ENCODE results near the gene THEMIS.
"Not testable (repeated sequence)": the region's sequence is repeated elsewhere in the genome, so short reads cannot be mapped to it uniquely, and the experiment has no call there.

Gene THEMIS, protein sequence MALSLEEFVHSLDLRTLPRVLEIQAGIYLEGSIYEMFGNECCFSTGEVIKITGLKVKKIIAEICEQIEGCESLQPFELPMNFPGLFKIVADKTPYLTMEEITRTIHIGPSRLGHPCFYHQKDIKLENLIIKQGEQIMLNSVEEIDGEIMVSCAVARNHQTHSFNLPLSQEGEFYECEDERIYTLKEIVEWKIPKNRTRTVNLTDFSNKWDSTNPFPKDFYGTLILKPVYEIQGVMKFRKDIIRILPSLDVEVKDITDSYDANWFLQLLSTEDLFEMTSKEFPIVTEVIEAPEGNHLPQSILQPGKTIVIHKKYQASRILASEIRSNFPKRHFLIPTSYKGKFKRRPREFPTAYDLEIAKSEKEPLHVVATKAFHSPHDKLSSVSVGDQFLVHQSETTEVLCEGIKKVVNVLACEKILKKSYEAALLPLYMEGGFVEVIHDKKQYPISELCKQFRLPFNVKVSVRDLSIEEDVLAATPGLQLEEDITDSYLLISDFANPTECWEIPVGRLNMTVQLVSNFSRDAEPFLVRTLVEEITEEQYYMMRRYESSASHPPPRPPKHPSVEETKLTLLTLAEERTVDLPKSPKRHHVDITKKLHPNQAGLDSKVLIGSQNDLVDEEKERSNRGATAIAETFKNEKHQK

DNA sequence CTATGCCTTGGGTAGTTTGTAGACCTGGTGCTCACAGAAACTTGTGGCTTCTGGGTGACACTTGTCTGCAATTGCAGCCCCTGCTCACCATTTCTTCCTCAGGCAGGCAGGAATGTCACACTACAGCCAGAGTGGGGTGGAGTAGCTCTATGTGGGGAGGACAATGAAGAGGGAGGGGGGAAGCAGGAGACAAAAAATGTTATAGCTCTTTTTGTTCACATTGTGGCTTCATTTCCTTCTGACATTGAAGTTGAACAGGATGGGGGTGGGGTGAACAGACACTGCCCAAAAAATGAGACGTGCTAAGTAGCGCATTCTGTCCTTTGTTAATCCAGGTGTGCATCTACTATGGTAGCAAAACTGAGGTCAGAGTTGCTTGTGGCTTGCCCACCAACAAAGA lies at the start of gene THEMIS:
Gene THEMIS, minus strand, starts transcription at position 124 of the 400 bp plus-strand sequence. CDS start 126 bp downstream, outside the sequence.
- DNase-seq, result no peak

DNA sequence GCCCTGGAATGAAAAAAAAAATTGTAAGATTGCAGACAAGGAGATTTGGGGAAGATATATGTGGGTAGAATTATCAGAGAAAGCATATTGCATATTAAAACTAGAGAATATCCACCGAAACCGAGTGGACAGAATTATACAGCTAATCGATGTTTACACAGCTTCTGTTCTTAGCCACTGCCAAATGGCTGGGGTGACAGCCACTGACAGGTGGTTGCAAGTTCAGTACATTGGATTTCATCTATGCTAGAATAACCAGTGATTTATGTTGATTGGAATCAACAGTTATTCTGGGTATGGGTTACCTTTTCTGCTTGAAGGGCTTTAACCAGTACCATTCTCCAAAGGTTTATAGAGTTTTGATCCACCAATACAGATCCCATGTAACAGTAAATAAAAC lies 48.4 kb upstream of the THEMIS start:
- no peak for DNase-seq

DNA sequence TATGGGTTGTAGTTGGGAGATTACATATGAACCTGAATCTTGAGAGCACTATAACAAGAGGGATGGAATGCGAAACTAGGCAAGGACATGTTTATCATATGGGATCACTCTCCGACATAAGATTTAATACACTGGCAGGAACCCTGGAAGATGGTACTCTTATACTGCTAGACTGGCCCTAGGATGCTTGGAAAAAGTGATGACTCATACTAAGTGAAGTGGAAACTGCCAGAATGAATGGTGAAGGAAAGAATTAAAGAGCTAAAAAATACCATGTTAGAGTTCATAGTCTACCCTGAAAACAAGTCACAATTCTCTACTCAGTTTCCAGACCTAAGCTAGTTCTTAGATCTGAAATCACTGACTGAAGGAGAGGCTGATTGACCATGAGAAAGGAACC lies 45.5 kb upstream of the THEMIS start:
- no peak for DNase-seq

DNA sequence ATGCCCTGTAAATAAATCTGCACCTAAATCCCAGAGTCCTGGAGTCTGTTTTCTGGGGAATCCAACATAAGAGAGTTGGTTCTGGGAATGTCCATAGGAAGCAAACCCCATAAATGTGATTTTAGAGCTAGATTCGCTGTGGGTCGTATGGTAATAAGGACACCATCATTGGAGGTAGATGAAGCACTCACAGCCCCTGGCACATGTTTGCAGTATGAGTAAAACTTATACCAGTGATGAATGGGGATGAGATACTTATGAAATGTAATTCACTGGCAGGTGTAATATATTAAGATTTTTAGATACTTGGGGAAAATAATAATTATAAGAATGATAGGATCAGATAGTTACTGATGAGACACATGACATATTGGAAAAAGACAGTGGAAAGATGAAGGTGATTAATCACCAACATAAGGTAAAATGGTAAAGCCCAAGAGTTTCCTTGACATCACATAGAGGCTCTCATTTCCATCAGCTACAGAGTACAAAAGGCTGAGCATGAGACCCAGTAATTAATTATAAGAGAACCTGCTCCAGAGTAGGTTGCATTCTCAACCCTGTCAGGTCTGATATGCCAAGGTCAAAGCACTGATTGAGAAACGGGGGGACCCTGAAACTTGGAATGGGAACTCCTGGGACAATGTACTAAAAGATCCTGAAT lies 44.7 kb upstream of the THEMIS start:
- DNase-seq, result no peak

DNA sequence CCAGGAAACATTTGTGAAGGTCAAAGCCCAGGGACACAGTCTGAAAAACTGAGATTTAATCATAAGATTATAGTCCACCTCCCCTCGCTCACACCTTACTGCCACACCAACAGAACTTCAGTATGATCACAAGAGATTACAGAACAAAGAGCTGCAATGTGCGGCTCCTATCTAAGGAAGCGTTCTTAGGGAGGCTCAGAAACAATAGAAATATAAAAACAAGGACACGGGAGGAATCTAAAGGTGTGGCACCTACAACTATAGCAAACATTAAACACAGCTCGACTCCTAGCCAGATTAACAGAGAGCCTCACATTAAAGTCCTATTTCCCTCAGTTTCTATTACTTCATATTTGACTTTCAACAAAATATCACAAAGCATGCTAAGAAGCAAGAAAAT lies 40.4 kb upstream of the THEMIS start:
- DNase-seq, result no peak

DNA sequence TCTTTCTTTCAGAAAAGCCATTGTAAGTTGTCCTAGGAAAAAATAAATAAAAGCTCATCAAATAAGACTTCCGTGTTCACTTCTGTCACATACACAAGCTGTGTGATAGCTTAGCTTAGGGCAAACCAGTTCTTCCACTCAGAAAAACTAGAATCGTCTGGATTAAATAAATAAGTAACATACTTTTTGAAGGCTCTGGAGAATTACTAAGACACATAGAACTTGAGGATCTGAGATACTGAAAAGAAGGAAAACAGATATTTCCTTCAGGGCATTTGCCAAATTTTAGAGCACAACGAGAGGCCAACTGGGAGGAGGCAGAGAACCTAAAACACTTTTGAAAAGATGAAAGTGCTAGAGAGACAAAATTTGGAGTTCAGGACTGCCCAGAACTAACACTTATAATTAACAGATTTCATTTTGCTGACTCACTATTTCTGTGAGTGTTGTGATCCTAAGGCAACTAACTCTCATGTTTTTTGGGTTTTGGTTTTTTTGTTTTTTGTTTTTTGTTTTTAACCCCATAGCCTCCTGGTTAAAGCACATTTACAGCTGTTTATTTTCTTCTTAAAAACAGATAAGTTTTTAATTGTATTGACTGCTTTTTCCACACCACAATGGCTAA lies 38.7 kb upstream of the THEMIS start:
- no peak for DNase-seq

DNA sequence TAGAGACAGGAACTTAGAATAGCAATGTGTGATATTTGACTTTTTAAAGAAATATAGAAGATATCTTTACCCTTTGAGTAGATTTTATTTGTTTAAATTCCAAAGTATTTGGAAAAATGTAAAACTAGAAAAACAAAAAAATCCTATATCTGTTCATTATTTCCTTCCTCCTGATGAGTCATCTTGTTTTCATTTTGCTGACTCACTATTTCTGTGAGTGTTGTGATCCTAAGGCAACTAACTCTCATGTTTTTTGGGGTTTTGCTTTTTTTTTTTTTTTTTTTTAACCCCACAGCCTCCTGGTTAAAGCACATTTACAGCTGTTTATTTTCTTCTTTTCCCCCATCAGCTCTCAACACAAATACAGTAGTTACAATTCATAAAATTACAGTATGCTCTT lies 37.8 kb upstream of the THEMIS start:
- DNase-seq, result no peak

DNA sequence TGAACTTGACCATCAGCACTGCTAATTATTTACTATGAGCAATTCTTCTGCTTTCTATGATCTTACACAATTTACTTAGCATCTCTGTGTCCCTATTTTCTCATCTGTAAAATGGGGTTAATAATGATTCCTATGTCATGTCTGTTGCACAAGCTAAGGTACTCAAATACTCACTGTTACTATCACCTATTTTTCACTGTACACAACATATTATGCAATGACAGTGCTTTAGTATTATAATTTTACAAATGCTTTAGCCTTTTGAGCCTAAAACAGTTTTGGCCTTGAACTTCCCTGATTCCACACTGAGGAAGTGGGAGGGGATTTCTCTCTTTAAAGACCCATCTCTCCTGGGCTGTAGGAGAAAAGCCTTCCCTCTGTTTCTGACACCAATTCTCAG lies 36.9 kb upstream of the THEMIS start:
- DNase-seq, result no peak

DNA sequence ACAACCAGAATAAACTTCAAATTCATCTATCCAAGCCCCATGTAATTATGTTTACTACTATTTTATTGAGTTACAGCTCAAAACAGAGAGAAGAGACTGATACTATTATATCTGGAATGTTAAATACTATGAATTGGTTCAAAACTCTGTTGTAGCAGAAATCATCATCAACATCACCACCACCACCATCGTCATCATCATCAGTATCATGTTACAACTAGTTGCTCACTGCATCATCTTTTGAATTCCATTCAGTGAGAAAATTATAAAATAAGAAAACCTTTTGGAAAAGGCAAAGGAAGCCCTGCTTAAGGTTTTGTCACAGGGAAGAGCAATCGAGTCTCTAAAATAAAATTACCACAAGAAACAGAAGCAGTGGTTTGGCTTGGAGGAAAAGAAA lies 36.2 kb upstream of the THEMIS start:
- no peak for DNase-seq

DNA sequence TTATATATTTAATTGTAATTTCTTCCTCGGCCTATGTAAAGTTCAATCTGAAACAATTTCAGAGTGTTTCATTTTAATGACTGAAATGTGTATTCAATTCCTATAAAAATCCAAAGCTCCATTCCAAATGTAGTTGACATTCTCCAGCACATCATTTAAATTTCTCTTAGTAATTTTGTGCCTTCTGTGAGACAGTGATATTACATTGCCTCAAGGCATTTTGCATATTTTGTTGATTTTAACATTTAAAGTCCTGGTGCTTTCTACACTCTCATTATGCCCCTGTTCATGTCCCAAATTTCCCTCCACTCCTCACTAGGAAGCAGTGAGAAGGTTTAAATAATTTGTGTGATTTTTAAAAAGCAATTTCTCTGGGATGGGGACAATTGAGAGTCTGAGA lies 34.1 kb upstream of the THEMIS start:
- DNase-seq, result no peak

DNA sequence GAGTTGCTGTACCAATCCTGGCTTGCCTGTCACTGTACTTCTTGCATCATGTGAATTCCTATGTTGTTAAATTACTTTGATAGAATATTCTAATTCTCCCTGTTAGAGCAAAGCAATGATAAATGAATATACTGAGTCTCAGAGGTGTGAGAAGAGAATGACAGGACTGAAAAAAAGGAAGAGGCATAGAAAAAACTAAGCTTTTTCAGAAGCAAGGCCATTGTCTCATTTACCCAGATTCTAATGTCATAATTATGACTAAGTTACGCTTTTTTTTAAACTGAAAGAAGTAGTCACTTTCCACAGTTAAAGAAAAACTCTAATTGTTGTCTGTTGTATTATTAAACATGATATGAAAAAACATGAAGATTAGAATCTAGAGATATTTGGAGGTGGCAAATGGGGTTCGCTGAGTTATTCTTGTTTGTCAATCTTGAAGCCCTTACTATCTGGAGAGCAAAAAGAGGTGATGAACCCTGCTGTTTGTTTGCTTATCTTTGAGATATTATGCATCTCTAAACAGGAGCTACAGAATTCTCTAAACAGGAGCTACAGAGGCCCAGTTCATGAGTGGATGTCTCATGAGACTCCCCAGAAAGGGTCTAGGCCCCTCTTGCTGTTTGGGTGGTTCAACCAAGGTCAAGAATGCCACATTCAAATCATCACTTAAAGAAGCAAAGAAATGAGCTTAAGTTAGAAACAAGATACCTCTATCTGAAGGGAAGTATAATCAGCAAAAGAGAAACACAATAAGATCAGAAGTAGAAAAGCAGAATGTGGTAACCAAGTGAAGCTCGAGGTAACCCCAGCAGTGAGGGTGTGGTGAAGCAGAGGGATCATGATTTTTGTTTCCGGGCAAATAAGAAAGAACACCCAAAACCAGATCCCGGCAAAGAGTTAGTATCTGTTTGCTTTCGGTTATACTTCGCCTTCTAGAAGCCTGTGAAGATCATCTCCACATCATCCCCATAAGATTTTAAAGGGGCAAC lies 33.3 kb upstream of the THEMIS start:
- no peak for DNase-seq

DNA sequence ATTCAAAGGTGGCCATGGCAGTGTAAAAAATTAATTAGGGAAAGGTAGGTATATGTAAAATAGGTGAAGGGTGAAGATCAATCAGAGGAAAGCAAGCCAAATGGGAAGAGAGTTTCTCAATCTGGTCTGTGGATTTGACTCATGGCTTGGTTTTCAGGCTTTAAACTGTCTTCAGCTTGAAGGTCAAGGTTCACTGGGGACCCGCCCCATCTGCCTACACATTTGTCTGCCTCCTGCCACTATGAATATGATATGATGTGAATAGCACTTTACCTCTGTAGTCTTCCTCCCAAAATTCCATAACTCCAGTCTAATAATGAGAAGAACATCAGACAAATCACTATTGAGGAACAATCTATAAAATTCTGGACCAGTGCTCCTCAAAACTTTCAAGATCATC lies 32.3 kb upstream of the THEMIS start:
- DNase-seq, result no peak

DNA sequence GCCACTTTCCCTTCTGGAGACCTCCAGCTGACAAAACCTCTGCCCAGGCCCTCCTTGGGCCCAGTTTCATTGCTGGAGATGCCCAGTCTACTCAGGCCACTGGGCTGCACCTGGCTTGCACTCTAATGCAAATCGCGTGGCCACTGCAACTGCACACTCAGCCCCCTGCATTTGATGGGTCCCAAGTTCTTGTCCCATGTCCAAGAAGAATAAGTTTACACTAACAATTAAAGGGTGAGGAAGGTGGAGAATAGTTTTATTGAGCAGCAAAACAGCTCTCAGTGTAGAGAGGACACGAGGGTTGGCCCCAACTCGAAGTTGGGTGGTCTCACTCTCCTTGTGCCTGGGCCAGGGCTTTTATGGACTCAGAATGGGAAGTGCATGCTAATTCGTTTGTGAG lies 31.9 kb upstream of the THEMIS start:
- no peak for DNase-seq

DNA sequence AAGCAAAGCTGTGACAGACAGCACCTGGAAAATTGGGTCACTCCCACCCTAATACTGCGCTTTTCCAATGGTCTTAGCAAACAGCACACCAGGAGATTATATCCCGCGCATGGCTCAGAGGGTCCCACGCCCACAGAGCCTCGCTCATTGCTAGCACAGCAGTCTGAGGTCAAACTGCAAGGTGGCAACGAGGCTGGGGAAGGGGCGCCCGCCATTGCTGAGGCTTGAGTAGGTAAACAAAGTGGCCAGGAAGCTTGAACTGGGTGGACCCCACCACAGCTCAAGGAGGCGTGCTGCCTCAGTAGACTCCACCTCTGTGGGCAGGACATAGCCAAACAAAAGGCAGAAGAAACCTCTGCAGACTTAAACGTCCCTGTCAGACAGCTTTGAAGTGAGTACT lies 25.6 kb upstream of the THEMIS start:
- DNase-seq, result not testable (repeated sequence)

DNA sequence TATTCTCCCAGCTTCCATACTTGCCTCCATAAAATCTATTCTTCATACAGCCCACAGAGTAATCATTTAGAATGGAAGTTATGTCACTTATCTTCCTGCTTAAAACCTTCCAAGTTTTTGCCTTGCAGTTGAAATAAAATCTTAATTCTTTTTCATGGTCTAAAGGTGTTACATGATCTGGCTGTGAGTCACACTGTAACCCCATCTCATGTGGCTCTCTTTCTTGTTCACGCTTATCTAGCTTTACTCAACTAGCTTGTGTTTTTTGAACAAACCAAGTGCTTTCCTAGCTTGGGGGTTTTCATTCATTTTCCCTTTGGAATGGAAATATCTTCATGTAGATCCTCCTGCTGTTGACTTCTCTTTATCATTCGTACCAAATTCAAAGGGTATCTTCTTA lies 23.6 kb upstream of the THEMIS start:
- no peak for DNase-seq

DNA sequence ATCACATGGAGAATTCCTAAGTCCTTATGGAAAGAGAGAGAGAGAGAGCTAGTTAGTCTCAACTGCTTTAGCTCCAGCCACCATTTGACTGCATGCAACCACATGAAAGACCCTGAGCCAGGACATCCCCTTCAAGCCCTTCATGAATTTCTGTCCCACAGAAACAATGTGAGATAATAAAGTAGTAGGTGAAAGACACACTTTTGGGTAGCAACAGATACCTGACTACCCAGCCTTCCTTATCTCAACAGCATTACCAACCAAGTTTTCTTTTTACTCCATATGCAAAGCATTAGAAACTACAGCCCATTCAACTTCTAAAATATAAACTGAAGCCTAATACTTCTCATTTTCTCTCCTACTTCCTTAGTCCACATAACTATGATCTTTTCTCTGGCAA lies 23.2 kb upstream of the THEMIS start:
- no peak for DNase-seq

DNA sequence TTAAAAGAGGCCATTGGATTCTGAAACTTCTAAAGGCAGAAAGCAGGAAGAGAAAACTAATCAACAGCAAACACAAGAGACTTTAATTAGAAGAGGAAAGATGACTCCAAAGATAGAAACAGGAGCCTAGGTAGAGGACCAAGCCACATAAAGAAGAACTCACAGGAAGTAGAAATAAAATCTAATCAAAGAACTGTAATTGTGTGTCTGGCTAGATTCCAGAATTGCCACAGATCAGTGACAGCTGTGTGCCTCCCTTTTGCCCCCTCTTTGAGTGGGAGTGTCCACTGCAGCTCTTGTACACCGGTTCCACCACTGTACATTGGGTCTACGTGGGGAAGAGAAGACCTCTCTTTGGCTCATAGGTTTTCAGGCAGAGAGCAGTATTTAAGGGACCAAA lies 22.3 kb upstream of the THEMIS start:
- no peak for DNase-seq

DNA sequence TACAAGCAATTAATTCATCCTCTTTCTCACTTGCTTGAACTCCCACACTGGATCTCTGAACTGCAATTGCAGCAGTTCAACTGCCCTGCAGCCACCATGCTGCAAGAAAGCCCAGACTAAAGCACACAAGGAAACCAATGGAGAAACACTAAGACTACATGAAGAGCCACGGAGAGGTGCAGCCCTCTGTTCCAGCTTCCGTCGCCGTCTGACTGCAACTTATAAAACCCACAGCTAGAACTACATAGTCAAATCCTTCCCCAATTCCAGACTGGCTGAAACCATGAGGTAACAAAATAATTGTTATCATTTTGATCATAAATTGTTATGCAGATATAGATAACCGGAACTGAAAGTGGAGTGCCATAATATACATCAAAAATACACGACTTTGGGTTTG lies 21.1 kb upstream of the THEMIS start:
- no peak for DNase-seq

DNA sequence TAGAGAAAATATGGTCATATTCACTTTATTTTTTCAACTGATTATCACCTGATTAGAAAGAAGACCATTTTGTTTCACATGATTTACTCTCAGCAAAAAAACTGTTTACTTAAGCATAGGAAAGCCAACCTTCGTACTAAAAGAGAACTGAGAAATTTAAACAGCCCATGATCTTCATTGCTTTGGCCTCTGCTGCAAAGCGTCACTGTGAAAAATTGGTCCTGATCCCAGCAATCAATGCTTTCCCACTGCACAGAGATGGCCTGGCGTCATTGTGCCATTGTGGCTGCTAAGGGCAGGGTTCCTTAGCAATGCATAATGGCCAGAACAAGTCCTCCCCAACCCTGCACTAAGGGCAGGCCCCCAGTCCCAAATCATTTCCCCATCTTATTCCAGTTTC lies 19.9 kb upstream of the THEMIS start:
- no peak for DNase-seq

DNA sequence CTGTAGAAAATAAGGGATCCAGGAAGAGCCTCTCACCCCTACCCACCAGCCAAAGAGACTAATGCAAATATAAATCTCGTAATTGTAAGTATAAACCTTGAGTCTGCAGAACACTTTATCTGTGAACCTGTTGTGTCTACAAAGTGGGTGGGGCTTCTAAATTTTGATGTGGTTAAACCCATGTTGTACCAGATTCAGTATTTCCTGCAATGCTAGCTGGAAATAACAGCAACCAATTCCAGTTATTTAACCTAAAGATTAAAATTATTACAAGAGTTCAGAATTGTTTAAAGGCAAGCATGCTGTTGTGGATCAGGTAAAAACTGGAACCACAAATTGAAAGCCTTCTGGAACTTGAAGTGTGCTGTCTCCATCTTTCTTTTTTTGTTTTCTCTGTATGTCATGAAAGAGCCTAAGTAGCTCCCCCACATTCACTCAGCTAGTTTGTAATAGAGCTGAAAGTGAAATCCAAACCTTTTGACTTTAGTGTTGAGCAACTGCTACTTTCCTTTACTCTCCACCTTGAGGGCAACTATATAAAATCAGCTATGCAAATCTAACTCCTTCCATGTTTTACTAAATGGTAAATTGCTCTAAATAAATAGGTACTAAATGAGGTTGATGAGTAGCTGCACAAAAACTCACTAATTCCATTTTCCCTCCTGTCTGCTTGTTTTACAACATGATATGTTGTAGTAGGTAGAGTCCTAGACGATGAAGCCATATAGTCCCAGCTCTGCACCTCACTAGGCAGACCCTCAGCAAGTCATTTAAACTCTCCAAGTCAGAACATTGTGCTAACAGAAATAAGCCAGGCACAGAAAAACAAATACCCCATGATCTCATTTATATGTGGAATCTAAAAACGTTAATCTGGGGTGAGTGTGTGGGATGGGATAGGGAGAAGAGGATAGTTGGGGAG lies 17.9 kb upstream of the THEMIS start:
- DNase-seq, result no peak

DNA sequence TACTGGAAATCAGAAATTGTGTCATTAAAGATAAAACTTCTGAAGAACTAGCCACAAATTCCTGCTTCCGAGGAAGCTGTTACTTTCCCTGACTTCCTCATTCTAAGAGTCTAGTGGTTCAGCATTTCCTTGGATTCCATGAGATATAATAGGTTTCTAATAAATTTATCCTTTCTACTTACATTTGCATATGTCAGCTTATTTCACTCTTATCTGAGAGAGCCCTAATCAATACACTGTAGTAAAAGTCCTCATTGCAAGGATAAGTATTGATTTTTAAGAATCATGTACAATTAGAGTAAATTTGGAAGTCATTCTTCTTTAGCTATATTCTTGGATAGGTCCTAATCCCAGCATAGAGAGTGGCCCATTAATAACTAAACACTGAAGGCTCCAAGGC lies 16.9 kb upstream of the THEMIS start:
- DNase-seq, result no peak
